ENCODE data around the gene MED29. TPM values are rescaled to one million over a fixed set of nuclear protein-coding genes. Genes with fewer than 3 reads are reported as not detected.

Gene MED29
- total and polyA plus RNA-seq, 2 of the 13 experiments (the other 11 are each of a cell fraction or from before 2014, with no cell fraction given): 14.0 to 19.7 TPM

DNA sequence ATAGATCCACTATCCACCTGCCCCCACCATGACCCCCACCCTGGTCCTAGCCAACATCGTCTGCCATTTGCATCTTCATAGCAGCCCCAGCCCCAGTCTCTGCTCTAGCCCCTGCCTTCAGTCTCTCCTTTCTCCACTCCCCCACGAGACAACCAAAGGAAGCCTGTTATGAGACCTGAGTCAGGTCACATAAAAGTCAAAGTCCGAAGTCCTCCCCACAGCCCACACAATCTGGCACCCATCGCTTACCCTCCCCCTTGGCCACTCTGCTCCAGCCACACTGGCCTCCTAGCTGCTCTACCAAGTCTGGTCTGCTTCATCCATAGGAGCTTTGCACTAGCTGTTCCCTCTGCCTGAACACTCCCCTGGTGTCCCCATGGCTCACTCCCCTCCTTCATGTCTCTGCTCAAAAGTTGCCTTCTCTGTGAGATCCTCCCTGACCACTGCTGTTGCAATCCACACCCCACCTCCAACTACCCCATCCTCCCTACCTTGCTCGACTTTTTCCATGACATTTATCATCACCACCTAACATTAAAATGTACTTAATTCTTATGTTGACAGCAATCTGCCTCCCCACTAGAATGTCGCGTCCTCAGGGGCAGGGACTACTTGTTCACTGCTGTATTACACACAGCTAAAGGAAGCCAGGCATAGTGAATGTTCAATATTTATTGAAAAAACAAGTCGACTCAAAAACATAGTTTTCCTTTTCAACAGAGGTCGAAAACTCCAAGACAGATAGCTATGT, 20.1 kb downstream of the MED29 start (continued):
- TF ChIP-seq, protein P1, sequence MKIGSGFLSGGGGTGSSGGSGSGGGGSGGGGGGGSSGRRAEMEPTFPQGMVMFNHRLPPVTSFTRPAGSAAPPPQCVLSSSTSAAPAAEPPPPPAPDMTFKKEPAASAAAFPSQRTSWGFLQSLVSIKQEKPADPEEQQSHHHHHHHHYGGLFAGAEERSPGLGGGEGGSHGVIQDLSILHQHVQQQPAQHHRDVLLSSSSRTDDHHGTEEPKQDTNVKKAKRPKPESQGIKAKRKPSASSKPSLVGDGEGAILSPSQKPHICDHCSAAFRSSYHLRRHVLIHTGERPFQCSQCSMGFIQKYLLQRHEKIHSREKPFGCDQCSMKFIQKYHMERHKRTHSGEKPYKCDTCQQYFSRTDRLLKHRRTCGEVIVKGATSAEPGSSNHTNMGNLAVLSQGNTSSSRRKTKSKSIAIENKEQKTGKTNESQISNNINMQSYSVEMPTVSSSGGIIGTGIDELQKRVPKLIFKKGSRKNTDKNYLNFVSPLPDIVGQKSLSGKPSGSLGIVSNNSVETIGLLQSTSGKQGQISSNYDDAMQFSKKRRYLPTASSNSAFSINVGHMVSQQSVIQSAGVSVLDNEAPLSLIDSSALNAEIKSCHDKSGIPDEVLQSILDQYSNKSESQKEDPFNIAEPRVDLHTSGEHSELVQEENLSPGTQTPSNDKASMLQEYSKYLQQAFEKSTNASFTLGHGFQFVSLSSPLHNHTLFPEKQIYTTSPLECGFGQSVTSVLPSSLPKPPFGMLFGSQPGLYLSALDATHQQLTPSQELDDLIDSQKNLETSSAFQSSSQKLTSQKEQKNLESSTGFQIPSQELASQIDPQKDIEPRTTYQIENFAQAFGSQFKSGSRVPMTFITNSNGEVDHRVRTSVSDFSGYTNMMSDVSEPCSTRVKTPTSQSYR (CRISPR knock-in tag; IDR thresholded peaks at IDR 0.05; ENCODE audit: borderline replicate concordance): peak; percentile 88
- TF ChIP-seq ZNF451 (CRISPR knock-in tag; IDR thresholded peaks at IDR 0.05) (no peak), HMG20A (CRISPR knock-in tag; IDR thresholded peaks at IDR 0.05; ENCODE audit: borderline replicate concordance) (0 out of 2 replicates have a peak, but pooled peaks have one; percentile 34), ZNF550 (CRISPR knock-in tag; IDR thresholded peaks at IDR 0.05; ENCODE audit: borderline replicate concordance) (no peak), NCOA2 (CRISPR knock-in tag; IDR thresholded peaks at IDR 0.05) (peak; percentile 34; the same call in 1 of the 2 replicates), SIN3A (IDR thresholded peaks at IDR 0.05; ENCODE audit: borderline replicate concordance, low read depth, low read length) (peak; percentile 81; the same call in 1 of the 2 replicates), FOXP1 (IDR thresholded peaks at IDR 0.05) (no peak), FOXP1 (CRISPR knock-in tag; IDR thresholded peaks at IDR 0.05) (no peak), RFXANK (CRISPR knock-in tag; IDR thresholded peaks at IDR 0.05) (no peak), ZMAT3 (CRISPR knock-in tag; conservative IDR thresholded peaks at IDR 0.05) (0 out of 2 replicates have a peak, but pooled peaks have one; percentile 20), ZNF121 (CRISPR knock-in tag; IDR thresholded peaks at IDR 0.05) (no peak)
- TF ChIP-seq, protein P2, sequence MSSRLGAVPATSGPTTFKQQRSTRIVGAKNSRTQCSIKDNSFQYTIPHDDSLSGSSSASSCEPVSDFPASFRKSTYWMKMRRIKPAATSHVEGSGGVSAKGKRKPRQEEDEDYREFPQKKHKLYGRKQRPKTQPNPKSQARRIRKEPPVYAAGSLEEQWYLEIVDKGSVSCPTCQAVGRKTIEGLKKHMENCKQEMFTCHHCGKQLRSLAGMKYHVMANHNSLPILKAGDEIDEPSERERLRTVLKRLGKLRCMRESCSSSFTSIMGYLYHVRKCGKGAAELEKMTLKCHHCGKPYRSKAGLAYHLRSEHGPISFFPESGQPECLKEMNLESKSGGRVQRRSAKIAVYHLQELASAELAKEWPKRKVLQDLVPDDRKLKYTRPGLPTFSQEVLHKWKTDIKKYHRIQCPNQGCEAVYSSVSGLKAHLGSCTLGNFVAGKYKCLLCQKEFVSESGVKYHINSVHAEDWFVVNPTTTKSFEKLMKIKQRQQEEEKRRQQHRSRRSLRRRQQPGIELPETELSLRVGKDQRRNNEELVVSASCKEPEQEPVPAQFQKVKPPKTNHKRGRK (CRISPR knock-in tag; IDR thresholded peaks at IDR 0.05): no peak
- TF ChIP-seq, protein P3, sequence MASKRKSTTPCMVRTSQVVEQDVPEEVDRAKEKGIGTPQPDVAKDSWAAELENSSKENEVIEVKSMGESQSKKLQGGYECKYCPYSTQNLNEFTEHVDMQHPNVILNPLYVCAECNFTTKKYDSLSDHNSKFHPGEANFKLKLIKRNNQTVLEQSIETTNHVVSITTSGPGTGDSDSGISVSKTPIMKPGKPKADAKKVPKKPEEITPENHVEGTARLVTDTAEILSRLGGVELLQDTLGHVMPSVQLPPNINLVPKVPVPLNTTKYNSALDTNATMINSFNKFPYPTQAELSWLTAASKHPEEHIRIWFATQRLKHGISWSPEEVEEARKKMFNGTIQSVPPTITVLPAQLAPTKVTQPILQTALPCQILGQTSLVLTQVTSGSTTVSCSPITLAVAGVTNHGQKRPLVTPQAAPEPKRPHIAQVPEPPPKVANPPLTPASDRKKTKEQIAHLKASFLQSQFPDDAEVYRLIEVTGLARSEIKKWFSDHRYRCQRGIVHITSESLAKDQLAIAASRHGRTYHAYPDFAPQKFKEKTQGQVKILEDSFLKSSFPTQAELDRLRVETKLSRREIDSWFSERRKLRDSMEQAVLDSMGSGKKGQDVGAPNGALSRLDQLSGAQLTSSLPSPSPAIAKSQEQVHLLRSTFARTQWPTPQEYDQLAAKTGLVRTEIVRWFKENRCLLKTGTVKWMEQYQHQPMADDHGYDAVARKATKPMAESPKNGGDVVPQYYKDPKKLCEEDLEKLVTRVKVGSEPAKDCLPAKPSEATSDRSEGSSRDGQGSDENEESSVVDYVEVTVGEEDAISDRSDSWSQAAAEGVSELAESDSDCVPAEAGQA (IDR thresholded peaks at IDR 0.05; ENCODE audit: low read depth): no peak
- TF ChIP-seq, protein P3 (CRISPR knock-in tag; IDR thresholded peaks at IDR 0.05; ENCODE audit: borderline replicate concordance): no peak
- TF ChIP-seq, protein P4, sequence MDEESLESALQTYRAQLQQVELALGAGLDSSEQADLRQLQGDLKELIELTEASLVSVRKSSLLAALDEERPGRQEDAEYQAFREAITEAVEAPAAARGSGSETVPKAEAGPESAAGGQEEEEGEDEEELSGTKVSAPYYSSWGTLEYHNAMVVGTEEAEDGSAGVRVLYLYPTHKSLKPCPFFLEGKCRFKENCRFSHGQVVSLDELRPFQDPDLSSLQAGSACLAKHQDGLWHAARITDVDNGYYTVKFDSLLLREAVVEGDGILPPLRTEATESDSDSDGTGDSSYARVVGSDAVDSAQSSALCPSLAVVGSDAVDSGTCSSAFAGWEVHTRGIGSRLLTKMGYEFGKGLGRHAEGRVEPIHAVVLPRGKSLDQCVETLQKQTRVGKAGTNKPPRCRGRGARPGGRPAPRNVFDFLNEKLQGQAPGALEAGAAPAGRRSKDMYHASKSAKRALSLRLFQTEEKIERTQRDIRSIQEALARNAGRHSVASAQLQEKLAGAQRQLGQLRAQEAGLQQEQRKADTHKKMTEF (CRISPR knock-in tag; IDR thresholded peaks at IDR 0.05): 0 out of 2 replicates have a peak, but pooled peaks have one; percentile 13
- TF ChIP-seq, protein P5, sequence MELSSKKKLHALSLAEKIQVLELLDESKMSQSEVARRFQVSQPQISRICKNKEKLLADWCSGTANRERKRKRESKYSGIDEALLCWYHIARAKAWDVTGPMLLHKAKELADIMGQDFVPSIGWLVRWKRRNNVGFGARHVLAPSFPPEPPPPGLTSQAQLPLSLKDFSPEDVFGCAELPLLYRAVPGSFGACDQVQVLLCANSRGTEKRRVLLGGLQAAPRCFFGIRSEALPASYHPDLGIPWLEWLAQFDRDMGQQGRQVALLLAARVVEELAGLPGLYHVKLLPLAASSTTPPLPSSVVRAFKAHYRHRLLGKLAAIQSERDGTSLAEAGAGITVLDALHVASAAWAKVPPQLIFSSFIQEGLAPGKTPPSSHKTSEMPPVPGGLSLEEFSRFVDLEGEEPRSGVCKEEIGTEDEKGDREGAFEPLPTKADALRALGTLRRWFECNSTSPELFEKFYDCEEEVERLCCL (CRISPR knock-in tag; IDR thresholded peaks at IDR 0.05; ENCODE audit: borderline replicate concordance): no peak

Measured in HepG2 (cell line).